GM12891 (cell line): ENCODE results near the gene DSCAM.

Experiments
- DNase-seq: peaks from one replicate; pipeline ENCODE4 v3.0.0; 2011; ENCODE audit warnings: low spot score; ENCODE audit not compliant: insufficient read length
- FAIRE-seq: peaks from 2 replicates; lab custom pipeline; 2011; peaks lifted over from hg19 to GRCh38; lab: Jason Lieb, UNC
- PAX5 ChIP-seq: IDR thresholded peaks from 2 replicates; pipeline ENCODE4 v1.6.1; 2011; ENCODE audit warnings: low read length, moderate library complexity, mild to moderate bottlenecking; ENCODE audit not compliant: insufficient read depth, severe bottlenecking
- POLR2A ChIP-seq: IDR thresholded peaks from 2 replicates; pipeline ENCODE4 v1.6.1; 2011; ENCODE audit warnings: low read depth, low read length, control low read depth
- POLR2AphosphoS5 ChIP-seq: IDR thresholded peaks from 2 replicates; pipeline ENCODE4 v1.6.1; 2011; ENCODE audit warnings: low read depth, low read length, control low read depth
- POU2F2 ChIP-seq: IDR thresholded peaks from 2 replicates; pipeline ENCODE4 v1.6.1; 2011; ENCODE audit warnings: low read depth, mild to moderate bottlenecking, control low read depth, low read length, moderate library complexity
- SPI1 ChIP-seq: IDR thresholded peaks from 2 replicates; pipeline ENCODE4 v1.6.1; 2011; ENCODE audit warnings: low read depth, low read length, control low read depth
- TAF1 ChIP-seq: IDR thresholded peaks from 2 replicates; pipeline ENCODE4 v1.6.1; 2011; ENCODE audit warnings: low read depth, low read length, control low read depth

DSCAM gene

GRCh38 chr21:40556442-40556968 lies 290.5 kb downstream of the DSCAM start:
- FAIRE-seq (no peak), DNase-seq (no peak)
- no peak for TF ChIP-seq TAF1
- no peak for TF ChIP-seq SPI1
- no peak for TF ChIP-seq POU2F2
- TF ChIP-seq POLR2A: no peak
- TF ChIP-seq PAX5: no peak
- no peak for TF ChIP-seq POLR2AphosphoS5

DNA sequence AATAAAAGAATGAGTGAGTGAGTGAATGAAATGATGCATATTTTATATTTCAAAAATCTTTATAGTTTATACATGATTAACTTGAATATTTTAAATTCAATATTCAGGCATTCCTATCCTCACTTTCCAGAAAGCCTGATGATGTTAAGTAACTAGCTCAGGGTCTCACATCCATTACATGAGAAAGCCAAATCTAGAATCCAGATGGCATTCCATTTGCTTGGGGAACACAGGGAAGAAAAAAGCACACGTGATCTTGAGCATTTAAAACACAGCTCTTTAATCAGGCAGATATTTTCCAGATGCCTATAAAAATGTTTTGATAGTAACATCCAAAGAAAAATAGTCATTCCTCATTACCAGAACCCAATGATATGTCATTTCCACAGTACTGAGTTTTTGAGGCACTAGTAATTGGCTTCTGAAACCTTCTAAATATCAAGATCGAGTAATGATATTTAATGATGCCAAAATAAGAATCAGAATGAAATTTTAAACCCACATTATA lies 291.9 kb downstream of the DSCAM start:
- no peak for DNase-seq
- TF ChIP-seq PAX5: no peak
- no peak for TF ChIP-seq SPI1
- TF ChIP-seq POLR2A: no peak
- no peak for TF ChIP-seq POU2F2
- no peak for TF ChIP-seq TAF1
- no peak for TF ChIP-seq POLR2AphosphoS5
- no peak for FAIRE-seq

- FAIRE-seq: no peak
- DNase-seq: no peak
- TF ChIP-seq POLR2AphosphoS5 (no peak), POLR2A (no peak)
Observed at GRCh38 chr21:40553781-40554180, 293.2 kb downstream of the DSCAM start.

DNA sequence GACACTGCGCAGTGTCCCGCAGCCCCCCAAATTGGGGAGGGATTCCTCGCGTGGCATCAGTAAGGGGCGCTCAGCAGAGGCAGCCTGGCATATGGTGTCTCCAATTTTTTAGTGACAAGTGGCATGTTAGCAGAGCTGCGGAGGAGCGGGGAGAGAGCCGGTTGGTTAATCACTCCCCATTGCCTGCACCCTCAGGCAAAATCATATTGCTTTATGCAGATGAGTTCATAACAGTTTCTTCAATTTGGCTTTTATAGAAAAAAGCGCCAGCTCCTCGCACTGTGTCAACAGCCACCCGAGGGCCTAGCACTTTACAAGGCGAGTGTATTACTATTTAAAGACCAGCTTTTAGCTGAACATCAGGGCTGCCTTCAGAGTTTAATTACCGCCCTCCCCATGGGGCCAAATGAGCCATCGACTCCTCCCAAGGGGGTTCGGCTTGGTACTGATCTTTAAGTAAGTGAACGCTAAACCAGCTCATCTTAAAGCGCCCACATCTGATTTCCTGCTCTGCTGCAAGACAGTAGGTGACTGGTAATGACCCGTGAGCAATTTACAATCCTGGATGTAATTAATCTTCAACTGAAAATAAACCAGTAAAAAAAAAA lies 298.9 kb downstream of the DSCAM start:
- FAIRE-seq: no peak
- TF ChIP-seq POU2F2: no peak
- TF ChIP-seq POLR2AphosphoS5: no peak
- TF ChIP-seq SPI1: no peak
- no peak for TF ChIP-seq TAF1
- TF ChIP-seq PAX5: no peak
- TF ChIP-seq POLR2A: no peak
- DNase-seq: no peak

- TF ChIP-seq POU2F2 (no peak), TAF1 (no peak), SPI1 (no peak), POLR2AphosphoS5 (no peak), PAX5 (no peak), POLR2A (no peak)
- no peak for DNase-seq
- FAIRE-seq: no peak
Observed at GRCh38 chr21:40546647-40547046, 300.3 kb downstream of the DSCAM start.

- FAIRE-seq: no peak
- DNase-seq: no peak
- TF ChIP-seq POU2F2 (no peak), POLR2A (no peak), SPI1 (no peak), TAF1 (no peak), PAX5 (no peak), POLR2AphosphoS5 (no peak)
Observed at GRCh38 chr21:40540216-40540615, 306.7 kb downstream of the DSCAM start.

DNA sequence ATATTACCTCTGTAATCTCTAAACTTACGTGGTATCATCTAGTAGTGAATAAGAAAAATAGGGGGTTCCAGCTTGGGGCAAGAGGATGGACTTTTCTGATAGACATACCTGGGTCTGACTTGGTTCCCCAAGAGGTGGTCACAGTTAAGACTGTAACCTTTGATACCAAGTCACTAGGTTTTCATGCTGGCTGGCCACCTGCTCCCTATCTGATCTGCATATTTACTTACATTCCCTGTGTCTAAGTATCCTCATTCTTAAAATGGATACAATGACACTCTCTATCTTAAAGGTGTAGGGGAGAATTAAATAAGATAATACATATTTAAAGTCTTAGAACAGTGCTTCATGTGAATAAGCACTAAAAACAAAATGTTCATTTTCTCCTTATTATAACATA lies 312.1 kb downstream of the DSCAM start:
- FAIRE-seq: no peak
- TF ChIP-seq POLR2A (no peak), POU2F2 (no peak), TAF1 (no peak), POLR2AphosphoS5 (no peak), SPI1 (no peak), PAX5 (no peak)
- no peak for DNase-seq

- no peak for DNase-seq
- no peak for FAIRE-seq
- TF ChIP-seq SPI1 (no peak), TAF1 (no peak), PAX5 (no peak), POU2F2 (no peak), POLR2A (no peak), POLR2AphosphoS5 (no peak)
Observed at GRCh38 chr21:40531431-40532110, 315.4 kb downstream of the DSCAM start.

DNA sequence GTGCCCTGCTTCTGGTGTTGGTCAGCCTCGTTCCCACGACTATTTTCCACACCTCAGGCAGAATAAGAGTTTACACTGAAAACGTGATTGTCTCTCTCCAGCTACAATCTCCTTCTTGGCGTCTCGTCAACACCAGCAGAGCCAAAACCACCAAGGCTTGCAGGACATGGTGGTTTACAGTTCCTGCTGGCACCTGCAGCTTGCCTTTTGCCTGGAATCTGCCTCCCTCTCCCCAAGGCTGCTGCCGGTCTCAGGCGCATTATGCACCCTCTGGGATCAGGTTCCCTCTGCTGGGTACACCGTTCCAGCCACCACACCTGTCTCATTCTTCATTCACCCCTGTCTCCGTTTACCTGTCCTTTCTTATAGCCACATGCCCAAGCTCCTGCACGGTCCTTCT lies 315.9 kb downstream of the DSCAM start:
- DNase-seq (no peak), FAIRE-seq (no peak)
- TF ChIP-seq TAF1 (no peak), POLR2AphosphoS5 (no peak), SPI1 (no peak)

DNA sequence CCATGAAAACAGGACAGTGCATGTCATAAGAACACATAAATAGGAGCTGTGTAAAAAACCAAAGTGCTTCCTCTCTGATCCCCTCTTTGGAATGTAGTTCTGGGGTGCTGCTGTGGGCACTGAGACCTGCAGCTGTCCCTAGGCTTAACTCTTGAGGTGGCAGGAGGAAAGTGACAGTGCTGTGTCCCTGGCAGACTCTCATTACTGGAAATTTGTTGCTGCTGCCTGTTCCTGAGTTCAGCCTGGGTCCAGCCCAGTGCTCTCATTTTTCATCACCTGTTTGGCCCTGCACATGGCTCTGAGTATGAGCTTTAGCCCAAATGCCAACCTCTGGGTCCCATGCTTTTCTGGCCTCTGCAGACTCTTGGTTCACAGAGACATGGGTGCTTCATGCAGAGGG lies 329.3 kb downstream of the DSCAM start:
- TF ChIP-seq POLR2AphosphoS5 (no peak), PAX5 (no peak)
- FAIRE-seq (no peak), DNase-seq (no peak)

- FAIRE-seq: no peak
- TF ChIP-seq TAF1 (no peak), PAX5 (no peak), POU2F2 (no peak), POLR2AphosphoS5 (no peak), POLR2A (no peak), SPI1 (no peak)
- no peak for DNase-seq
Observed at GRCh38 chr21:40516335-40516734, 330.6 kb downstream of the DSCAM start.
